CD14-positive monocyte (primary cell): ENCODE data around the gene HOXD10. TPM values are rescaled to one million over a fixed set of nuclear protein-coding genes. Genes with fewer than 3 reads are reported as not detected.

ENCODE experiments used
- DNase-seq, 3 donors: peaks; one replicate each; pipeline ENCODE4 v3.0.0-alpha.2; 2011 to 2022
- H2AFZ ChIP-seq: 2 replicates; pipeline ENCODE4 v1.6.0; 2012; ENCODE audit warnings: mild to moderate bottlenecking, low read depth, low read length, inconsistent platforms; ENCODE audit not compliant: insufficient read depth, poor library complexity, severe bottlenecking
- H3K27ac ChIP-seq, 2 donors: 1 replicate in 1 of 2; 2 replicates in 1 of 2; pipeline ENCODE4 v1.5.1; 2012 to 2013; ENCODE audit warnings: low read length in 2 of 2, control low read depth in 1 of 2, inconsistent platforms in 1 of 2, low read depth in 1 of 2, mild to moderate bottlenecking in 1 of 2
- H3K27me3 ChIP-seq, 2 donors: one replicate each; pipeline versions ENCODE4 v1.6.0 to v1.6.1; 2011 to 2013; ENCODE audit warnings: low read length in 2 of 2; ENCODE audit not compliant: control insufficient read depth in 2 of 2, insufficient read depth in 2 of 2
- H3K36me3 ChIP-seq, 2 donors: replicated peaks in 1 of 2; 1 replicate in 1 of 2; 2 replicates in 1 of 2; pipeline versions ENCODE4 v1.5.1 to v1.6.1; 2012 to 2013; ENCODE audit warnings: low read length in 2 of 2, control low read depth in 1 of 2, inconsistent platforms in 1 of 2, mild to moderate bottlenecking in 1 of 2; ENCODE audit not compliant: insufficient read depth in 2 of 2, control insufficient read depth in 1 of 2
- H3K4me1 ChIP-seq, 2 donors: 1 replicate in 1 of 2; 2 replicates in 1 of 2; pipeline versions ENCODE4 v1.5.1 to v1.6.1; 2012 to 2013; ENCODE audit warnings: low read length in 2 of 2, control low read depth in 1 of 2, inconsistent platforms in 1 of 2, mild to moderate bottlenecking in 1 of 2, moderate library complexity in 1 of 2; ENCODE audit not compliant: insufficient read depth in 2 of 2, control insufficient read depth in 1 of 2
- H3K4me2 ChIP-seq: replicated peaks from 2 replicates; pipeline ENCODE3; 2012; ENCODE audit warnings: low read length, moderate library complexity, mild to moderate bottlenecking; ENCODE audit not compliant: poor library complexity, severe bottlenecking; ENCODE audit errors: extremely low read depth
- H3K4me3 ChIP-seq, 3 experiments: fragments of 200-600 bp in 1 of 3; sonication (generic) in 1 of 3; replicated peaks in 1 of 3; 1 replicate in 2 of 3; 2 replicates in 1 of 3; pipeline ENCODE4 v1.5.1; 2011 to 2013; ENCODE audit warnings: low read length in 3 of 3, mild to moderate bottlenecking in 3 of 3, control low read depth in 2 of 3, low read depth in 2 of 3, inconsistent platforms in 1 of 3, moderate library complexity in 1 of 3
- H3K79me2 ChIP-seq: 2 replicates; pipeline ENCODE4 v1.6.0; 2012; ENCODE audit warnings: mild to moderate bottlenecking, control low read depth, inconsistent platforms, low read length, moderate library complexity; ENCODE audit not compliant: insufficient read depth
- H3K9ac ChIP-seq: 2 replicates; pipeline ENCODE4 v1.6.0; 2017; ENCODE audit warnings: low read length, mild to moderate bottlenecking; ENCODE audit not compliant: insufficient read depth, poor library complexity, severe bottlenecking
- H3K9me3 ChIP-seq, 2 donors: replicated peaks in 1 of 2; 1 replicate in 1 of 2; 2 replicates in 1 of 2; pipeline versions ENCODE4 v1.5.1 to v1.6.1; 2012 to 2013; ENCODE audit warnings: low read length in 2 of 2, control low read depth in 1 of 2; ENCODE audit not compliant: control insufficient read depth in 1 of 2, insufficient read depth in 1 of 2
- H4K20me1 ChIP-seq: 2 replicates; pipeline ENCODE4 v1.6.0; 2012; ENCODE audit warnings: mild to moderate bottlenecking, low read length, control low read depth, moderate library complexity; ENCODE audit not compliant: insufficient read depth
- H3K27ac Mint-ChIP-seq, 7 donors: one replicate each; pipeline ENCODE4 v1.8.0; 2020; ENCODE audit warnings: mild to moderate bottlenecking in 7 of 7, mixed read lengths in 7 of 7, moderate library complexity in 6 of 7, inconsistent platforms in 2 of 7
- H3K27me3 Mint-ChIP-seq, 3 donors: one replicate each; pipeline ENCODE4 v1.8.0; 2021 to 2022; ENCODE audit warnings: low read depth in 3 of 3, mild to moderate bottlenecking in 3 of 3, mixed read lengths in 3 of 3, moderate library complexity in 3 of 3, inconsistent platforms in 1 of 3
- H3K36me3 Mint-ChIP-seq, 2 donors: one replicate each; pipeline ENCODE4 v1.8.0; 2020; ENCODE audit warnings: mixed read lengths in 2 of 2, inconsistent platforms in 1 of 2, mild to moderate bottlenecking in 1 of 2
- H3K4me1 Mint-ChIP-seq: one replicate; pipeline ENCODE4 v1.8.0; 2020; ENCODE audit warnings: mild to moderate bottlenecking, mixed read lengths
- H3K4me3 Mint-ChIP-seq, 2 donors: one replicate each; pipeline ENCODE4 v1.8.0; 2020; ENCODE audit warnings: mild to moderate bottlenecking in 2 of 2, mixed read lengths in 2 of 2, moderate library complexity in 1 of 2
- H3K9me3 Mint-ChIP-seq, 7 donors: one replicate each; pipeline ENCODE4 v1.8.0; 2020 to 2022; ENCODE audit warnings: mixed read lengths in 7 of 7, mild to moderate bottlenecking in 6 of 7, moderate library complexity in 6 of 7, inconsistent platforms in 2 of 7
- WGBS: methylation state at CpG from one replicate; pipeline ENCODE4 v1.1.5; 2013; ENCODE audit warnings: missing lambda C conversion rate; ENCODE audit not compliant: insufficient coverage; 5-methylcytosine and 5-hydroxymethylcytosine counted together
- intact Hi-C, 2 donors: fragments of 100-400 bp; cut with micrococcal nuclease; formaldehyde crosslinking; loops; one replicate each; pipeline versions ENCODE4 v1.15.0 to v1.15.1; 2023
- polyA plus RNA-seq, 3 donors: library from polyadenylated mRNA; depleted of rRNA in 1 of 3; unstranded in 2 of 3; stranded (reverse) in 1 of 3; fragments of 300-500 nt in 2 of 3; fragments of >200 nt in 1 of 3; fragmentation: Illumina TruSeq in 2 of 3; gene quantifications; 1 replicate in 2 of 3; 2 replicates in 1 of 3; pipeline ENCODE4 v1.2.3, GENCODE V29; 2012 to 2021
- TF ChIP-seq, protein P1 (sequence below): fragments of 200-600 bp; IDR thresholded peaks from one replicate; pipeline ENCODE4 v1.8.0; 2022; ENCODE audit warnings: antibody characterized with exemption, mild to moderate bottlenecking

Gene HOXD10
- polyA plus RNA-seq, 3 donors, result not detected

DNA sequence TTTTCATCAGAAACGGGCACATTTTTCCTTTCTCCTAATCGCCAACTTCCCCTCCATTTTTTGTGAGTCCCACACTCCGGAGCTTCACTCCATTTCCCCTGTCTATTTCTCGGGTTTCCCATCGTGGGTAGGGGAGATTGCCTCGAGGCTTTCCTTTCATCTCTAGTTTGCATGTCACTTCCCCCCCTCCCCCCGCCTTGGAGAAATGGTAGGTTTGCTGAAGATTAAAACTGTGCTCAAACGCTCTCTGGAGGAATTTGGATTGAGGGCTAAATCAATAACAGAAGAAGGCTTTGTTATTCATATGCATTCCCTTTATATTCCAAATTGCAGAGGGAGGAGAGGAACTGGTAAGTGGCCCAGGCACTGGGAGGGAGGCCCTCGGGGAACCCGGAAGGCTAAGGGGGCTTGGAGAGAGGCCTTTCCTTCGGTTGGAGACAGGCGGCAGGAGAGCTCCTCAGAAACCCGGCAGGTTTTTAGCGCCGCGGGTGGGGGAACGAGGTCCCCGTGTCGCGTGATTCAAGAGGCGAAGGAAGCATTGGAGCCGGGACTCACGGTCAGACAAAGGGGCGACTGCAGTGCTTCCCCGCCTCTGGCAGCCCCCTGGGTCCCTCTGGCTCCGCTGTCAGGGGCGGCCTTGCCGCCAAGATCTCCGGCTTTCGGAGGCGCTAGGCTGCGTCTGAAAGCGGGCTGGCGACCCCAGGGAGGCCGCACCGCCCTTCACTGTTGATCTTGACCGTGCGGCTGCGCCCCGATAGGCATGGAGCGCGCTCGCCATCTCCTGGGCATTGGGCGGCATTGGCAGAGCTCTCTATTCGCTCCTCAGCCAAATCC lies 19.4 kb upstream of the HOXD10 start:
- H3K27ac ChIP-seq, result no peak overlapping the region
- no peaks in the 10 kb centered on the region for H4K20me1 ChIP-seq
- peak; percentile 36 to 62 (median 40) for DNase-seq
- H3K4me2 ChIP-seq, result peak overlapping the region; percentile 75
- Mint-ChIP-seq H3K27ac (no peak overlapping the region), H3K4me3 (peak overlapping the region; percentile 75 to 97), H3K4me1 (peaks cover 28% of the 10 kb centered on the region), H3K36me3 (peaks cover 0 to 4% of the 10 kb centered on the region in 2 donors), H3K27me3 (peaks cover 90 to 97% (median 94%) of the 10 kb centered on the region in 3 donors), H3K9me3 (peaks cover 0 to 40% (median 19%) of the 10 kb centered on the region in 7 donors)
- H3K9ac ChIP-seq, result peak overlapping the region; percentile 21
- H3K27me3 ChIP-seq, result peaks cover 89 to 94% of the 10 kb centered on the region in 2 donors
- TF ChIP-seq, protein P1, sequence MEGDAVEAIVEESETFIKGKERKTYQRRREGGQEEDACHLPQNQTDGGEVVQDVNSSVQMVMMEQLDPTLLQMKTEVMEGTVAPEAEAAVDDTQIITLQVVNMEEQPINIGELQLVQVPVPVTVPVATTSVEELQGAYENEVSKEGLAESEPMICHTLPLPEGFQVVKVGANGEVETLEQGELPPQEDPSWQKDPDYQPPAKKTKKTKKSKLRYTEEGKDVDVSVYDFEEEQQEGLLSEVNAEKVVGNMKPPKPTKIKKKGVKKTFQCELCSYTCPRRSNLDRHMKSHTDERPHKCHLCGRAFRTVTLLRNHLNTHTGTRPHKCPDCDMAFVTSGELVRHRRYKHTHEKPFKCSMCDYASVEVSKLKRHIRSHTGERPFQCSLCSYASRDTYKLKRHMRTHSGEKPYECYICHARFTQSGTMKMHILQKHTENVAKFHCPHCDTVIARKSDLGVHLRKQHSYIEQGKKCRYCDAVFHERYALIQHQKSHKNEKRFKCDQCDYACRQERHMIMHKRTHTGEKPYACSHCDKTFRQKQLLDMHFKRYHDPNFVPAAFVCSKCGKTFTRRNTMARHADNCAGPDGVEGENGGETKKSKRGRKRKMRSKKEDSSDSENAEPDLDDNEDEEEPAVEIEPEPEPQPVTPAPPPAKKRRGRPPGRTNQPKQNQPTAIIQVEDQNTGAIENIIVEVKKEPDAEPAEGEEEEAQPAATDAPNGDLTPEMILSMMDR, result peak; percentile 83
- H3K4me1 ChIP-seq, result peaks cover 18 to 28% of the 10 kb centered on the region in 2 donors
- under 1% methylated on average over 35 of the region's 45 CpGs for WGBS
- H3K36me3 ChIP-seq, result no peaks in the 10 kb centered on the region
- no peaks in the 10 kb centered on the region for H3K79me2 ChIP-seq
- H3K4me3 ChIP-seq, result peak overlapping the region; percentile 15 to 73 (median 21)
- intact Hi-C loops, result loop anchor here (5.0 to 10.0 kb wide), 4 partner anchors 412 to 1762 kb away; partner anchors contain the start of gene SP9 (in 1 of the 2)
- peaks cover 0 to 78% of the 10 kb centered on the region in 2 donors for H3K9me3 ChIP-seq
- peak overlapping the region; percentile 72 for H2AFZ ChIP-seq

DNA sequence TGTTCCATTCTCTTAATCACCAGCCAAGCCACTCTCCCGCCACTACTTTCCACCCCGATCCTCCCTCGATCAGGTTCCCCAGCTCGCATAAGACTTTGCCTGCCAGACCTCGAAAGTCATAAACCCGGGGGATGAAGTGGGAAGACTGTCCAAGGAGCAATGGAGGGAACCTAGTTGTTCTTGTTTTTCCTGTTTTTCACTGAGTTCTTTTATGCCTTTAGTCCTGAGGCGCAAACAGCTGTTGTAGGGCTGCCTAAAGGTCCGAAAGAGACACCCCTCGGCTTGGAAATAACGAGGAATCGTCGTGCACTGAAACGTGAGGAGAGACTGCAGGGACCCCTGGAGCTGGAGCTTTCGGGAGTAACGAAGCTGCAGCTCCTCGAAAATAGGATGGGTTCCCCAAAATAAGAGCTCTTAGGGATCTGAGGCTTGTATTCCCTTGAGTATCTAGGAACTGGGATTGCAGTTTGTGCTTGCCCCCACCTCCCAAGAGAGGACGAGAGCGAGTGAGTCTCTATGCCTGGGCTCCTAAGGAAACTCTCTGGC lies 18.7 kb upstream of the HOXD10 start:
- Histone ChIP-seq H2AFZ (peak overlapping the region; percentile 72), H3K4me1 (peaks cover 18 to 22% of the 10 kb centered on the region in 2 donors), H3K4me3 (peak overlapping the region in 1 of 3 experiments; percentile 73), H3K79me2 (no peaks in the 10 kb centered on the region), H3K27ac (no peak overlapping the region), H3K9me3 (peaks cover 0 to 85% of the 10 kb centered on the region in 2 donors), H3K9ac (no peak overlapping the region), H3K27me3 (peaks cover 93 to 100% of the 10 kb centered on the region in 2 donors), H3K36me3 (no peaks in the 10 kb centered on the region), H4K20me1 (no peaks in the 10 kb centered on the region), H3K4me2 (peak overlapping the region; percentile 75)
- Mint-ChIP-seq H3K4me1 (peaks cover 28% of the 10 kb centered on the region), H3K4me3 (peak overlapping the region; percentile 75 to 97), H3K27me3 (peaks cover 97 to 99% (median 98%) of the 10 kb centered on the region in 3 donors), H3K36me3 (peaks cover 0 to 4% of the 10 kb centered on the region in 2 donors), H3K9me3 (peaks cover 0 to 40% (median 18%) of the 10 kb centered on the region in 7 donors), H3K27ac (no peak overlapping the region)
- TF ChIP-seq, protein P1, result no peak
- intact Hi-C loops, result loop anchor here (5.0 to 10.0 kb wide), 4 partner anchors 413 to 1763 kb away; partner anchors contain the start of gene SP9 (in 1 of the 2)
- 3% methylated on average over 10 of the region's 18 CpGs for WGBS
- no peak for DNase-seq
